Gastroesophageal sphincter (tissue), 4 donors: ENCODE data around the gene TTC33. TPM values are rescaled to one million over a fixed set of nuclear protein-coding genes. Genes with fewer than 3 reads are reported as not detected.

Source experiments
- ATAC-seq: fragments of 150-250 bp; one replicate; pipeline ENCODE4 v1.9.1; 2016; ENCODE audit warnings: mild to moderate bottlenecking, moderate library complexity
- H3K27ac ChIP-seq, 4 donors: fragments of 200-600 bp; sonication (generic) in 3 of 4; 1 replicate in 3 of 4; 2 replicates in 1 of 4; pipeline ENCODE4 v1.5.1; 2016 to 2019
- H3K27me3 ChIP-seq: fragments of 200-600 bp; sonication (generic); one replicate; pipeline ENCODE4 v1.5.1; 2019
- H3K36me3 ChIP-seq, 2 donors: fragments of 200-600 bp; sonication (generic); one replicate each; pipeline ENCODE4 v1.5.1; 2019; ENCODE audit warnings: control low read depth in 1 of 2
- H3K4me1 ChIP-seq, 3 donors: fragments of 200-600 bp; sonication (generic); 1 replicate in 2 of 3; 2 replicates in 1 of 3; pipeline ENCODE4 v1.5.1; 2016 to 2019; ENCODE audit warnings: control low read depth in 2 of 3
- H3K4me3 ChIP-seq, 2 donors: fragments of 200-600 bp; sonication (generic); one replicate each; pipeline ENCODE4 v1.5.1; 2019; ENCODE audit warnings: mild to moderate bottlenecking in 1 of 2, moderate library complexity in 1 of 2
- H3K9me3 ChIP-seq, 3 donors: fragments of 200-600 bp; sonication (generic); one replicate each; pipeline ENCODE4 v1.5.1; 2017 to 2019; ENCODE audit warnings: control low read depth in 2 of 3
- EP300 ChIP-seq: sonication (generic); formaldehyde crosslinking; IDR thresholded peaks from one replicate; pipeline ENCODE4 v1.6.1; 2017; ENCODE audit warnings: antibody characterized with exemption, mild to moderate bottlenecking
- POLR2A ChIP-seq, 2 donors: fragments of 450-650 bp; IDR thresholded peaks; one replicate each; pipeline ENCODE4 v1.6.1; 2017; ENCODE audit warnings: antibody characterized with exemption in 2 of 2, mild to moderate bottlenecking in 2 of 2, moderate library complexity in 1 of 2
- POLR2AphosphoS5 ChIP-seq: sonication (generic); formaldehyde crosslinking; IDR thresholded peaks from one replicate; pipeline ENCODE4 v1.6.1; 2017; ENCODE audit warnings: antibody characterized with exemption
- WGBS, 2 donors: methylation state at CpG; one replicate each; pipeline ENCODE4 v1.1.5; 2018; ENCODE audit warnings: low coverage in 1 of 2; 5-methylcytosine and 5-hydroxymethylcytosine counted together
- total RNA-seq, 4 donors: library from RNA; depleted of rRNA; stranded (reverse); fragments of >200 nt; gene quantifications; one replicate each; pipeline ENCODE4 v1.1.0, GENCODE V29; 2016
- TF ChIP-seq, protein P1 (sequence below), 4 experiments: fragments of 200-600 bp in 2 of 4; fragments of 450-650 bp in 2 of 4; sonication (generic) in 1 of 4; IDR thresholded peaks; one replicate each; pipeline ENCODE4 v1.5.1; 2017 to 2019; ENCODE audit warnings: antibody characterized with exemption in 4 of 4, mild to moderate bottlenecking in 2 of 4, moderate library complexity in 2 of 4

The TTC33 gene
- total RNA-seq, 4 donors from 2014 or later: 23.2 to 27.7 (median 25.8) TPM

DNA sequence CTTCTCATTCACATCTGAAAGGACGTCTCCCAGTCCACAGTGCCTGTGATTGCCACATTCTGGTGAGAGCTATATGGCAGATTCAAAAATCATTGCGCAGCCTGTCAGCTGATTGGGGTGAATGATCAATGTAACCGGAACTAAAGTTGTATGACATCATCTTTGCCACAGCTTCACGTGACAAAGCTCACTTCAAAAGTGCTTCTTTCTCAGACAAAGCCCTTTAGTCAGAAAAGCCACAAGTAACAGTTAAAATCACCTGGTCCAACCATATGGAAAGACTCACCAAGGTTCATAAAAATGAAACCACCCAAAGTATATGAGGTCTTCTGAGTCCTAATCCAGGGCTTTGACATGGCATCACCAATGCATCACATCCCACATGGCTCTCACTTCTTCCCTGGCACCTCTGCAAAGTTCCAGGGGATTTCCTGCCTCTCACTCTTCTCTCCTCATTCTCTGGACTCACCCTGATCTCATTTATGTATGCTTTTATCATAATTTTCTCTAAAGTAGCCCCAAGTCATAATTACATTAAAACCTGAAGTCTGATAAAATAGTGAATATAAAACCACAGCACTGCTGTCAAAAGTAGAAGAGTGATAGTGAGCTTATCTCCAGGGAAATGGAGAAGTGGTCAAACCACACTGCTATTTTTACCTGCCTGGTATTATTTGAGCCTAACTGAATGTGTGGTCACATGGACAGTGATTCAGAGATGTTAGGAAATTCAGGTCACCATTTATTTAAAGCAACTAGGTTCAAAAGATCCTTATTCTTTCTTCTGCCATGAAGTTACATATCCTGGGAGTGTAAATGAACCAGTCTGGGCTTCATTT is 269.1 kb downstream of the TTC33 start:
- TF ChIP-seq, protein P1, sequence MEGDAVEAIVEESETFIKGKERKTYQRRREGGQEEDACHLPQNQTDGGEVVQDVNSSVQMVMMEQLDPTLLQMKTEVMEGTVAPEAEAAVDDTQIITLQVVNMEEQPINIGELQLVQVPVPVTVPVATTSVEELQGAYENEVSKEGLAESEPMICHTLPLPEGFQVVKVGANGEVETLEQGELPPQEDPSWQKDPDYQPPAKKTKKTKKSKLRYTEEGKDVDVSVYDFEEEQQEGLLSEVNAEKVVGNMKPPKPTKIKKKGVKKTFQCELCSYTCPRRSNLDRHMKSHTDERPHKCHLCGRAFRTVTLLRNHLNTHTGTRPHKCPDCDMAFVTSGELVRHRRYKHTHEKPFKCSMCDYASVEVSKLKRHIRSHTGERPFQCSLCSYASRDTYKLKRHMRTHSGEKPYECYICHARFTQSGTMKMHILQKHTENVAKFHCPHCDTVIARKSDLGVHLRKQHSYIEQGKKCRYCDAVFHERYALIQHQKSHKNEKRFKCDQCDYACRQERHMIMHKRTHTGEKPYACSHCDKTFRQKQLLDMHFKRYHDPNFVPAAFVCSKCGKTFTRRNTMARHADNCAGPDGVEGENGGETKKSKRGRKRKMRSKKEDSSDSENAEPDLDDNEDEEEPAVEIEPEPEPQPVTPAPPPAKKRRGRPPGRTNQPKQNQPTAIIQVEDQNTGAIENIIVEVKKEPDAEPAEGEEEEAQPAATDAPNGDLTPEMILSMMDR (IDR thresholded peaks at IDR 0.05): no peak
- TF ChIP-seq EP300 (no peak), POLR2AphosphoS5 (no peak), POLR2A (IDR thresholded peaks at IDR 0.05) (no peak)
- 80 to 92% methylated on average over 2 to 4 of the region's 4 CpGs for WGBS, 2 donors
- Histone ChIP-seq H3K36me3 (no peaks in the 10 kb centered on the region), H3K4me3 (no peak overlapping the region), H3K27ac (no peak overlapping the region), H3K4me1 (no peaks in the 10 kb centered on the region), H3K27me3 (no peaks in the 10 kb centered on the region), H3K9me3 (peaks cover 0 to 6% (median 0%) of the 10 kb centered on the region in 3 donors)
- ATAC-seq: no peak

DNA sequence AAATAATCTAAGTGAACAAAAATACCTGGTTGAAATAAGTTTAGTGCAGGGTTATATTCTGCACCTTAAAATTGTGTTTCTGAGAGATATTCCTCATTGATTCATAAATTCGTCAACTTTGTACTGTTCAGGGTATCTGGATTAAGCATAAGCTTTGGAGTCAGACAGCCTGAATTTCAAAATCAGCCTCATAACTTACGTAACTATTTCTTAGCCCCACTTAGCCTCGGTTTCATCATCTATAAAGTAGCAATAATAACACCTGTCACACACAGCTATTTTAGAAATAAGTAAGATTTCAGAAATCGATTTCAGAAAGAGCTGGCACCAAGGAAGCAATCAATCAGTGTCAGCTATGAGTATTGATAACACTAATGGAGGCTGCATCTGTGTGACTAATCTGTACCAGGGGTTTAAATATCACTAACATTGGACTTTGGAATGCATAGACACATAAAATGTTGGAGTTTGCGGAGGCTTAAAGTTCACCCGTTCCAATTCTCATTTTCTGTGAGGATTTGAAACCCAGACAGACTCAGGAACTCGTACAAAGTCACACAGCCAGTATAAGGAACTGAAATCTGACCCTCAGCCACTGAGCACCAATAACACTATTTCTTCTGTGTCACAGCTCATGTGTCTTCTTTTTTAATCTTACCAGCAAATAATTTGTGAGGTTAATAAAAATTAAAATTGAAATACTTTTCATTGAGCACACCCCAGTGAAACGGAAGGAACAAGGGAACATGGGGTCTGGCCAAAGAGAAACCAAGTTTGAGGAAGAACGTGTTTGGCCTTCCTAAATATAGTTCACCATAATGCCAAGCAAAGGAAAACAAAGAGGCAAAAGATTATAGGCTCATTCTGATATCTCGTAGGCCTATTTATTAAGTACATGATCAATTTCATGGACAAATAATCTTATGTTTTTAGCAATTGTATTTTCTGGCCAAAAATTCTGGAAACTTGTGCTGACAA is 270.5 kb downstream of the TTC33 start:
- 61 to 91% methylated on average over 7 to 10 of the region's 10 CpGs for WGBS, 2 donors
- TF ChIP-seq, protein P1 (IDR thresholded peaks at IDR 0.05): no peak
- TF ChIP-seq POLR2AphosphoS5: no peak
- no peak for ATAC-seq
- Histone ChIP-seq H3K4me3 (no peak overlapping the region), H3K4me1 (no peaks in the 10 kb centered on the region), H3K27ac (no peak overlapping the region), H3K36me3 (no peaks in the 10 kb centered on the region), H3K9me3 (peaks cover 0 to 6% (median 0%) of the 10 kb centered on the region in 3 donors), H3K27me3 (no peaks in the 10 kb centered on the region)

GRCh38 chr5:40484495-40484894 is 271.3 kb downstream of the TTC33 start:
- no peaks in the 10 kb centered on the region for H3K4me1 ChIP-seq
- no peak overlapping the region for H3K27ac ChIP-seq
- WGBS, 2 donors: 63% methylated on average over 2 of the region's 2 CpGs; no CpG with 5 or more reads in 1 of the 2 donors
- no peak for ATAC-seq
- H3K9me3 ChIP-seq: peaks cover 0 to 6% (median 0%) of the 10 kb centered on the region in 3 donors
- no peaks in the 10 kb centered on the region for H3K36me3 ChIP-seq
- TF ChIP-seq POLR2A (IDR thresholded peaks at IDR 0.05): no peak
- TF ChIP-seq, protein P1 (IDR thresholded peaks at IDR 0.05): no peak
- TF ChIP-seq POLR2AphosphoS5: no peak
- TF ChIP-seq EP300: no peak
- H3K27me3 ChIP-seq: no peaks in the 10 kb centered on the region
- no peak overlapping the region for H3K4me3 ChIP-seq

- Histone ChIP-seq H3K9me3 (peaks cover 0 to 6% (median 0%) of the 10 kb centered on the region in 3 donors), H3K27me3 (no peaks in the 10 kb centered on the region), H3K36me3 (no peaks in the 10 kb centered on the region), H3K27ac (no peak overlapping the region), H3K4me1 (peaks cover 0 to under 1% (median 0%) of the 10 kb centered on the region in 3 donors), H3K4me3 (no peak overlapping the region)
- no peak for ATAC-seq
- TF ChIP-seq, protein P1 (IDR thresholded peaks at IDR 0.05): no peak
- TF ChIP-seq EP300: no peak
- no peak for TF ChIP-seq POLR2AphosphoS5
- no peak for TF ChIP-seq POLR2A (IDR thresholded peaks at IDR 0.05)
These were observed 272.4 kb downstream of the TTC33 start for GRCh38 chr5:40483316-40483715.
